HS-27A (cell line): Measurements from ENCODE around the gene TMC8.
"Not testable (repeated sequence)": the region's sequence is repeated elsewhere in the genome, so short reads cannot be mapped to it uniquely, and the experiment has no call there.

Experiments used
- DNase-seq: peaks from one replicate; pipeline ENCODE4 v3.0.0-alpha.2; 2012; ENCODE audit warnings: low read depth, missing footprints

The TMC8 gene

DNA sequence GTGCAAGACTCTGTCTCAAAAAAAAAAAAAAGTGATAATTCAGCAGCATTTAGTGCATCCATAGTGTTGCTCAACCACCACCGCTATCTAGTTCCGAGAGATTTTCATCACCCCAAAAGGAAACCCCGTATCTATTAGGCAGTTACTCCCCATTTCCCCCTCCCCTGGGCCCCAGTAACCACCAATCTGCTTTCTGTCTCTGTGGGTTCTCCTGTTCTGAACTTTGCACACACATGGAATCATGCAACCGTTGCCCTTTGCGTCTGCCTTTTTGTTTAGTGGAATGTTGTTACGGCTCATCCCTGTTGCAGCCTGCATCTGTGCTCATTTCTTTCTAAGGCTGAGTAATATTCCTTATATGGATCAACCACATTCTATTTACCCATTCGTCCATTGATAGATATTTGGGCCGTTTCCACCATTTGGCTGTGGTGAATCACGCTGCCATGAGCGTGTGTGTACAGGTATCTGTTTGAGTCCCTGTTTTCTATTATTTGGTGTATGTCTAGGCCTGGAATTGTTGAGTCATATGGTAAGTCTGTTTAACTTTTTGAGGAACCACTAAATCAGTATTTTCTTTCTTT lies 29.1 kb downstream of the TMC8 start:
- no peak for DNase-seq

DNA sequence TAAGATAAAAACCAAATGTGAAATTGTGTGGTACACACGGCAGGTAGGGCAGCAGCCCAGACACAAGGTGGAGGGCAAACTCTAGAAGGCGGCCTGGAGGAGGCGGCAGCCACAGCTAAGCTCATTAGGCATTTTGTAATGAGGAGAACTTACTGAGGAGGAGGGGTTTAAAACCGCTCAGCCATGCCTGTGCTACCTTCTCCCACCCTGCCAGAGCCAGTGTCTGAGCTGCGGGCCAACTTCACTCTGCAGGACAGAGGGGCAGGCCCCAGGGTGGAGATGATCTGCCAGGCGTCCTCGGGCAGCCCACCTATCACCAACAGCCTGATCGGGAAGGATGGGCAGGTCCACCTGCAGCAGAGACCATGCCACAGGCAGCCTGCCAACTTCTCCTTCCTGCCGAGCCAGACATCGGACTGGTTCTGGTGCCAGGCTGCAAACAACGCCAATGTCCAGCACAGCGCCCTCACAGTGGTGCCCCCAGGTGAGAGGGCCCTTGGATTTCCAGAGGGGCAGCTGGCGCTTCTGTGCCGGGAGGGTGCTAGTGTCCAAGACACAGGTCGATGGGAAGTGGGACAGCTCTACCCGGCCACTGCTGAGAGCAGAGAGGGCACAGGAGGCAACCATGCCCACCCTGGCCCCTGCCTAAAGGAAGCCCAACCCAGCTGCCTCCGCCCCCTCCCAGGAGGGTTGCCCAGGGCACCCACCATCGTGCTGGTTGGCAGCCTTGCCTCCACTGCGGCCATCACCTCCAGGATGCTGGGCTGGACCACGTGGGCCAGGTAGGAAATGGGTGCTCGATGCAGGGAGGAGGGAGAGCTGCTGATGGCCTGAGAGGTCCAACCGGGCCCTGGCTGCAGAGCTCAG lies 33.5 kb downstream of the TMC8 start:
- no peak for DNase-seq

DNA sequence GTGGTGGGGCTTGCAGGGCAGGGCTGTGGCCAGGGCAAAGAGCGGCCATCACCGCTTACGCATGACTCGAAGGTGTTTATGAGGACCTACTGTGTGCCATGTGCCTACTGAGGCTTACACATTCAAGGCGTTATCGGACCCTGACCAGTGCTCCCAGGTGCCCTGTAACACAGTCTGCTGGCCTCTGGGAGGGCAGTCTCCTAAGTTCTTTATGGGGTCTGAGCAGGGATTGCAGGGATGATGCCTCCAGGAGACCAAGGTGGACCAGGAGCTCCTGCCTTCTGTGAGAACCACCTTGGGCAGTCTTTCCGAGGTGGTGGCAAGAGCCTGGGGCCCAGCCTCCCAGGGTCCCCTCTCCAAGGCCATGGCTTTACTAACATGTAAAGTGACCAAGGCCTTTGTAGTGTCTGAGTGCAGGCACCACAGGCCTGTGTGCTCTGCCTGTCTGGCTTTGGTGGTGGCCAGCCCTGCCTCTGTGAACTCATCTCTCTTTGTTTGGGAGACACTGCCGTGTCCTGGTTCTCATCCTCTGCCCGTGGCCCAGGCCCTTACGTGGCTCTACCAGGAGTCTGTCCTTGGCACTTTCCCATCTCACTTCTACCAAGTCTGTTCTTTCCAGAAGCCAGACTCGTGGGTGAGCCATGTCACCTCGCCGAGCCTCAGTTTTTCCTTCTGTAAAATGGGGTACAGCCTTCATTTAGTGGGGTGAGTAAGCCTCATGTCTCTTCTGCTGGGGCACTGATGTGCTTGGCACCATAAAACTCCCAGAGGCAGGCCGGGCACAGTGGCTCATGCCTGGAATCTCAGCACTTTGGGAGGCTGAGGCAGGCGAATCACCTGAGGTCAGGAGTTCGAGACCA lies 34.4 kb downstream of the TMC8 start:
- no peak for DNase-seq

DNA sequence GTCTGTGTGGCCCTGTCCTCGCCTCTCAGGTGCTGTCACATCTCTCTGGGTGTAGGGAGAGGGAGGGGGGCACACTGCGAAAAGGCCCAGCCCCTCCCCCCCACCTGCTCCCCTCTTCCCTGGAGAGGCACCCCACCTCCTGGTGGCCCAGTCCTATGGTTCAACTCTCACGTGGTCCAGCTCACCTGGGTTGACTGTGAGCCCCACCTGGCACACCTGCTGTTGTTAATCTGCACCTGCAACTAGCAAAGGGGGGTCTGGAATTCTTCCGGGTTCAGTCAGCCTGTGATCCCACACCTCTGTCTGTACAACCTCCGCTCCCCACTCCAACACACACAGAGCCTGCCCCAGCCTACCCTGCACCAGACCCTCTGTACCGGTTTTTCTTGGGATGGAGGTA lies 35.8 kb downstream of the TMC8 start:
- no peak for DNase-seq

DNA sequence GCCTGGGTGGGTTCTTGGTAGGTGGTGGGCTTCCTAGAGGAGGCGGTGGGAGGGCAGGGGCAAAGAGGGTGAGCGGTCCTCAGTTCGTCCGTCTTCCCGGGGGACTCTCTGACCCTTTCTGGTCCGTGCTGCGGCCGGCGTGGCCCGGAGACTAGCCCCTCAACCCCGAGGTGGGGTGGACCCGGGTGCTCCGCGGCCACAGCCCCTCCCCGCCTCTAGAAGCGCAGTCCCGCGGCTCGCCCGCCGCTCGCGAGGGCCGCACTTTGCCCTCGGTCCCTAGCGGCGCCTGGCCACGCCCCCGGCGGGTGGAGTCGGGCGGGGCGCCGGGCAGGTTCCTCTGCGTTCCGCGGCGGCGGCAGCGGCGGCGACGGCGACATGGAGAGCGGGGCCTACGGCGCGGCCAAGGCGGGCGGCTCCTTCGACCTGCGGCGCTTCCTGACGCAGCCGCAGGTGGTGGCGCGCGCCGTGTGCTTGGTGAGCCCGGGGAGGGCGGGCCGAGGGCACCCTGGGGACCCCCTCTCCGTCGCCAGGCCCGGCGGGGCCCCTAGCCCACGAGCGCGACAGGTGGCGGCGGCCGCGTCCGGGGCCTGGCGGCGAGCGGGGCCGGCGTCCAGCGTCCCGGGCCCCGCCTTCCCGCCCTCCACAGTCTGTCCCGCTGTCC lies 37.8 kb downstream of the TMC8 start, which contains the start of gene SYNGR2:
Gene SYNGR2 (plus strand): TSS at position 340 of the 661 bp plus-strand sequence. CDS start 36 bp downstream, at position 376.
- no peak for DNase-seq

DNA sequence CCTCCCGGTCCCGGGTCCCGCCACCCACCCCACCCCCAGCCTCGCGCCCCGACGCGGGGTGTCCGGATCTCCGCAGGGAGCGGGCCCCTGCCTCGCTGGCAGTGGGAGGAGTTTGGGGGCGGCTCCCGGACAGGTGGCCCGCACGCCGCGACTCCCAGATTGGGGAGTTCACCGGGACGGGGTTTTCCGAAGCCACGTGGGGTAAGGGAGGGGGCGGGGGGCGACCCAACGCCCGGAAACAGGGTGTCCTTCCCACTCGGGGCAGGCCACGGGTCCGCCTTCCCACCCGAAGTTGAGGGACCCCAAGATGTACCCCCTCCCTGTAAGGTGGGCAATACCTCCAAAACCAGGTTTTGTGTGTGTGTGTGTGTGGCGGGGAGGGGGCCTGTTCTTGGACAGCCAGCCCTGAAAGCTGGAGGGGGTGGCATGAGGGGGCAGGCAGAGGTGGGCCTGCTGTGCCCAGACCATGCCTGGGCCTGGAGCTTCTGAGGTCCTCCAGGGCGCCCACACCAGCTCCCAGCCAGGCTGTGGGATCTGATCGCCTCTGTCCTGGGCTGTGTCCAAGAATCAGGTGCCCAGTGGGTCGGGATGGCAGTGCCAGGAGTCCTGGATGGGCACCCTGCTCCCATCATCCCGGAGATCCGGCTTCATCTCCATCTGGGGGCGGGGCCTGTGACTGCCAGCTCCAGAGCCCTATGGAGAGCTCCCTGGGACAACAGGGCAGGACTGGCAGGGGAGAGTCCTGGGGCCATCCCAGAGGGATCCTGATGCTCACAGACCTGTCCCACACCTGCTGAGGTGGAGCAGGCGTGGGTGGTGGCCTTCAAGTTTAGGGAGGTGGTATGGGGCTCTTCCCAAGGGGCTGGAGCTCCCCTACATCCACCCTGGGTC lies 38.6 kb downstream of the TMC8 start:
- DNase-seq, result no peak

DNA sequence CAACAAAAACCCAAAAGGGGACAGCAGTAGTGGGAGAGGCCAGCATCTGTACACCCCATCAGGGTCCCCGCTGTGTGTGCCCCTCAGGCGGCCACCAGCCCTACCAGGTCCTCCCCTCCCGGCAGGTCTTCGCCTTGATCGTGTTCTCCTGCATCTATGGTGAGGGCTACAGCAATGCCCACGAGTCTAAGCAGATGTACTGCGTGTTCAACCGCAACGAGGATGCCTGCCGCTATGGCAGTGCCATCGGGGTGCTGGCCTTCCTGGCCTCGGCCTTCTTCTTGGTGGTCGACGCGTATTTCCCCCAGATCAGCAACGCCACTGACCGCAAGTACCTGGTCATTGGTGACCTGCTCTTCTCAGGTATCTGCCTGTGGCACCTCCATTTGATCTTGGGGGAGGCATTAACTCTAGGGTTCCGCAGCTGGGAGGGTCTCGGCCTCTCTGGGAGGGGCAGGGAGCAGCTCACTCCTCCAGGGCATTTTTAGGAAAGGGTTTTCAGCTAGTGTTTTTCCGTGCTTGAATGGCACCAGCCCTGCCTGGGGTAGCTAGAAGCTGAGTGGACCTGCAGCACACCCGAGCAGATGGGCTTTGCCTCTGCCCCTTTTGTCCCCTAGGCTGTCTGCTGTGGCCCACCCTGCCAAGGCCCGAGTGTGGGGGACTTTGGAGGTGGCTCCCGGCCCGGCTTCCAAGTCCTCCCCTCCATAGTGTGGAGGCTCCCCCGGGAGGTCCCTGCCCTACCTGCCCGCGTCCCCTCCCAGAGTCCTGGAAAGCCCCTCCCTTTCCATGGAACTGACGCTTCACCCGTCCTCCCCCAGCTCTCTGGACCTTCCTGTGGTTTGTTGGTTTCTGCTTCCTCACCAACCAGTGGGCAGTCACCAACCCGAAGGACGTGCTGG lies 40.4 kb downstream of the TMC8 start:
- no peak for DNase-seq

DNA sequence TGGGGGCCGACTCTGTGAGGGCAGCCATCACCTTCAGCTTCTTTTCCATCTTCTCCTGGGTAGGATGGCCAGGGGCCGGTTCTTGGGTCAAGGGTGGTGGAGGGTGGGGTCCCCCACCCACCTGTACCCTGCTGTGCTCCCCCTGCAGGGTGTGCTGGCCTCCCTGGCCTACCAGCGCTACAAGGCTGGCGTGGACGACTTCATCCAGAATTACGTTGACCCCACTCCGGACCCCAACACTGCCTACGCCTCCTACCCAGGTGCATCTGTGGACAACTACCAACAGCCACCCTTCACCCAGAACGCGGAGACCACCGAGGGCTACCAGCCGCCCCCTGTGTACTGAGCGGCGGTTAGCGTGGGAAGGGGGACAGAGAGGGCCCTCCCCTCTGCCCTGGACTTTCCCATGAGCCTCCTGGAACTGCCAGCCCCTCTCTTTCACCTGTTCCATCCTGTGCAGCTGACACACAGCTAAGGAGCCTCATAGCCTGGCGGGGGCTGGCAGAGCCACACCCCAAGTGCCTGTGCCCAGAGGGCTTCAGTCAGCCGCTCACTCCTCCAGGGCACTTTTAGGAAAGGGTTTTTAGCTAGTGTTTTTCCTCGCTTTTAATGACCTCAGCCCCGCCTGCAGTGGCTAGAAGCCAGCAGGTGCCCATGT lies 41.1 kb downstream of the TMC8 start:
- not testable (repeated sequence) for DNase-seq

DNA sequence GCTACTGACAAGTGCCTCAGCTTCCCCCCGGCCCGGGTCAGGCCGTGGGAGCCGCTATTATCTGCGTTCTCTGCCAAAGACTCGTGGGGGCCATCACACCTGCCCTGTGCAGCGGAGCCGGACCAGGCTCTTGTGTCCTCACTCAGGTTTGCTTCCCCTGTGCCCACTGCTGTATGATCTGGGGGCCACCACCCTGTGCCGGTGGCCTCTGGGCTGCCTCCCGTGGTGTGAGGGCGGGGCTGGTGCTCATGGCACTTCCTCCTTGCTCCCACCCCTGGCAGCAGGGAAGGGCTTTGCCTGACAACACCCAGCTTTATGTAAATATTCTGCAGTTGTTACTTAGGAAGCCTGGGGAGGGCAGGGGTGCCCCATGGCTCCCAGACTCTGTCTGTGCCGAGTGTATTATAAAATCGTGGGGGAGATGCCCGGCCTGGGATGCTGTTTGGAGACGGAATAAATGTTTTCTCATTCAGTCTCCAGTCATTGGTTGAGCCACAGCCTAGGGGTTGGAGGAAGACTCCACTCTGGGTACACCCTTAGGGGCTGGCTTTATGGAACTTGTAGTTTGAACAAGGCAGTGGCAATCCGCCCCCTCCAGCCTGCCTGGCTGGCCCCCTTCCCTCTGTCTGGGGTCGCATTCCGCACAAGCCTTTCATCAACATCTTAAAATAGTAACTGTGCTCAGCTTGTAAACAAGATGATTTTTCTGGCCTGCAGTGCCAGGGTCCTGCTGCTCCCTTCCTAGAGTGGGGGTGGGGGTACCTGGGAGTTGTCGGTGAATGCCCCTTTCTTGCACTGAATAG lies 41.9 kb downstream of the TMC8 start:
- no peak for DNase-seq

DNA sequence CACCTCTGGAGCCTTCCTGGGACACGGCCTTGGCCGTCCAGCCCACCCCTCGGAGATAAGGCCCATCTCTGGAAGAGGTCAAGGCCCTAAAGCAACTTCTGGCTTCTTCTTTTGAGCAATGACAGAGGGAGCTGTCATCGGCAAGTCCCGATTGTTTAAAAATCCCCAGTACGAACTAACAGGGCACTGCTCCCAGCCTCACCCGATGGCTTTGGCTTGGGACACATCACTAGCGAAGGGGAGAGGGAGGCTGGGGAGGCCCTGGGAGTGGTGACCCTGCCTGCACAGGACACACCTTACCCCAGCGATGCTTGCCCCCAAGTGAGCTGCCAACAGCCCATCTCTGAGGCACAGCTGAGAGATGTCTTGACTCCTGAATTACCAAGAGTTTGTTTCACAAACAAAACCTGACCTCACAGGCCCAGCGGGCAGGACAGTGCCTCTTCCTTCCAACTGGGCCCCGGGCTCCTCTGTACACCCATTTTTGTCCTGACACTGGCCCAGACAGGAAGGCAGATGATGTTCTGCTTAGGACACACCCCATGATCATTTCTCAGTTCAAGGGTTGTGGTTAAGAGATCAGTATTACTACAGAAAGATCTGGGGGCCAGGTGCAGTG lies 42.6 kb downstream of the TMC8 start:
- no peak for DNase-seq

DNA sequence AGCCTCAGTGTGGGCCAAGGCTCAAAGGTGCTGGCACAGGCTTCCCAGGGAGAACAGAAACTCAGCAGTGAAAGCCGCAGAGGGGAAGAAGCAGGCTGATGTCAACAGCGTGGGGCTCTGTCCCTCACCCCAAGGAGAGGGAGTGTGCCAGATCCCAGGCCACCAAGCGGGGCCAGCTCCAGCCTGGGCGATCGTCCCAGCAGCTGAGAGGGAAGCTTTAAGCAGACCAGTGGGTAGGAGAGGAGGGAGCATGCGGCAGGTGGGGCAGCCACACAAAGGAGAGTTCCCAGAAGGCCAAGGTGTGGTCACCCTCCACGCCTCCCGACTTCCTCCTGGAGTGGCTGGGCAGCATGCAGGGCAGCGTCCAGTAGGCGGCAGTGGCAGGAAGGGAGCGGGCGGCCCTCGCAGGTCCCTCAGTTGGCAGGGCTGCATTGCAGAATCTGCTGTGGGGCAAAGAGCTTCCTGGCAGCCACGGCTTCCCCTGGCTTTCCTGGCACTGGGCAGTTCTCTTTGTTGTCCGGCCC lies 43.8 kb downstream of the TMC8 start:
- DNase-seq, result no peak

DNA sequence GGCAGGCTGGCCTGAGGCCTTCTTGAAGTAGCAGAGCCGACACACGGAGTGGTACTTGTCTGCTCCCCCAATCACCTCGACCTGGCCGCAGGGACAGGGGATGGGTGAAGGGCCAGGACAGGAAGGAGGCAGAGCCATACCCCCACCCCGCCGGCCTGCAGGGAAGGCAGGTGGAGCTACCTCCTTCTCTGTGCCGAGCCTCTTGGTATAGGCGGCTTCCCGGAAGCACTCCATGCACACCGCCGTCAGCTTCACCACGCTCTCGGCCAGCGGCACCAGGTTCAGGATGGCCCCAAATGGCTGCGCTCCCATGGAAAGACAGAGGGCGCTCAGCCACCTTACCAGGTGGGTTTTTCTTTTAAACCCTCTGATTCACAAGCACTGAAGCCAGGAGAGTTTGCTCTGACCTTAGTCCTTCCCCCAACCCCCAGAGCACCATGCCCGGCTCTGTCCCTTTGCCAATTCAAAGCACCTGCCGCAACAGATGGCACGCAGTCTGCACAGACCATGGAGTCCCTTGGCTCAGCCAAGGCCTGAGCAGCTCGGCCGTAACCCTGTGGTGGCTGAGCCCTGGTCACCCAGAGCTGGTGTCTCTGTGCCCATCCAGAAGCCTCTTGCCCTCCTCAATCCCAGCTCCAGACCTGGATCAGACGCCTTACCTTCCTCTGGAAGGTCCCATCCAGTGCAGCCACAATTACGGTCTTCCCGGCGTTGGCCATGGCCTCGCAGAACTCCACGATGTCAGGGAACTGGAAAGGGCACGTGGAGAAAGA lies 44.5 kb downstream of the TMC8 start:
- no peak for DNase-seq

DNA sequence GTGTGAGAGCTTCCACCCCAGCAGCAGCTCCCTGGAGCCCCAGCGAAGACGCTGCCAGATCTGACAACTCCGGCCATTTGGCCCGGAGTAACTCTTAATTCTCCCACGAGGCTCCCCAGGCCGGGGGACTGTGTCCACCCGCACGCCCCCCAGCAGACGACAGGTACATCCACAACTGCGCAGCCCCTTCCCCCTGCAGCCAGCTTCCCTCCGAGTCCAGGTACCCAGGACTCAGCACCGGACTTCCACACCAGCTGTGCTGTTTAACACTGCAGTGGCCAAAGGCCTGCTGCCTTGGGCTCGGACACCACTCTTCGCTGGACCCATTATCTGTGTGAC lies 45.0 kb downstream of the TMC8 start:
- DNase-seq, result no peak

DNA sequence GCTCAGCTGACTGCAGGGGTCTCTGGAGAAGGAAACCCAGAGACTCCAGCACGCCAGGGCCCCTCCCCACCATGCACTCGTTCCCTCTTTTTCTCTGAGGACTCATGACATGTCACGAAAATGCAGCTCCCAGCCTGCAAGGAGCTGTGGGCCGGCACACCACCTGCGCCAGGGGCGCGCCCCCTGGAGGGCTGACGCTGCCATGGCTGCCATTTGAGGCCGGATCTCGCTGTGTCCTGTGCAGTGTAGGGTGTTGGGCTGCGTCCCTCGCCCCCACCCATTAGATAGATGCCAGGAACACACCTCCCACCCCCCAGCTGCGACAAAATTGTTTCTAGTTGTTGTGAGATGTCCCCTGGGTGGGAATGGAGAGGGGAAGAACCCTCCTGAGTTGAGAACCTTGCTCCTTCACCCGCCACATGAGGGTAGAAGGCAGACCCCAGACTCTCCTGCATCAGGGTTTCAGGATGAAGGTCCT lies 46.0 kb downstream of the TMC8 start:
- no peak for DNase-seq

DNA sequence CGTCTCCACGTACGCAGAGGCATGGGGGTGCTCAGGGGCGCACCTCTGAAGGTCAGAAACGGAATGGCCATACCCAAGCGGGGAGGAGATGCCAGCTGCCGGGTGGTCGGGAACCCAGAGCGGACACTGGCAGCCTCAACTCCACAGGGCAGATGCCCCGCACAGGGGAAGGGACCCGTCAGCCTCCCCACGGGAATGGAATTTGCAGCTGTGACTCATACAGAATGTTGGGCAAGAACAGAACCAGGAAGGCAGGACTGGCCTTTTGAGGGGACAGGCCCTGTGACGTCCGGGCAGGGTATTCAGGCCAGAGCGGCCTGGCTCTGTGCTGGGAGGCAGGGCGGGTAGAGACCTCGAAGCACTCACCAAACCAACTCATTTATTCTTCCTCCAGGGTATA lies 48.8 kb downstream of the TMC8 start:
- DNase-seq, result no peak

DNA sequence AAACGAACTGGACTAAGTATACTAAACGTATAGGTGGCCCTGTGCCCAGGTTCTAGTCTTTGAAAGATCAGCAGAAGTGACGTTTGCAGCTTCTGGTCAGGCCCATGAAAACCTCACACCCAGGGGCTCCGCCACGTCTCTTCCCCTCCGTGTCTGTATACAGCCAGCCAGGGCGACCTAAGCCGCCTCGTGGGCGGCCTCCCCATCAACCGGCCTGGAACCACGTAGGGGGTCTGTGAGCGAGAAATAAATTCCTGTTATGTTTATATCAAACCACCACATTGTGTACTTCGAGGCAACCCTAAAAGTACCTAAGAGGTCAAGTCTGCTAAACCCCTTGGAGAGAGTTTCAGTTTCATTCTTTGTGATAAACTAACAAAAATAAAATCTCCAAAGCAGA lies 49.5 kb downstream of the TMC8 start:
- DNase-seq, result no peak

DNA sequence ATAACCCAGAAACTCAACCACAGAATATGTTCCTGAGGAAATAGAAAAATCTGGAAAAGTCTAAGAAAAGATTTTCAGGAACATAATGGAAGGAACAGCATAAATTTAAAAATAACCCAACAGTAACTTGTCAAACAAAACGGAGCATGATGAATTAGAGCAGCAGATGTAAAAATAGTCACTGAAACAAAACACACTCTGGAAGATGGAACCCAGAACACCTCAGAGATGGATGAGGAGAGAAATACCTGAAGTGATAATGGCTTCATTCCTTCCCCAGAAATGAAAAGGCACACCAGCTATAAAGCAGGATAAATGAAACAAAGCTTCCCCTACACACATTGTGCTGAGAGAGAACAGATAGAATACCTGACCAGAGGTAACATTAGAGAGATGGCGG lies 49.9 kb downstream of the TMC8 start:
- no peak for DNase-seq
